GM23338 (cell line): ENCODE data around the gene DAPK1. TPM values are rescaled to one million over a fixed set of nuclear protein-coding genes. Genes with fewer than 3 reads are reported as not detected.
A peak's percentile ranks its signal among the peaks of the same experiment; 100 is the strongest.

Experiments
- ATAC-seq: fragments of 200-7000 bp; cut with Tn5 transposase; 3 replicates; pipeline ENCODE4 v1.9.1; 2020
- DNase-seq: peaks from one replicate; pipeline ENCODE4 v3.0.0-alpha.2; 2015; ENCODE audit warnings: low spot score
- H2AFZ ChIP-seq: fragments of 200-600 bp; sonication (generic); 2 replicates; pipeline ENCODE4 v1.8.0; 2016; ENCODE audit warnings: antibody characterized with exemption, mild to moderate bottlenecking, moderate library complexity
- H3F3A ChIP-seq: fragments of 200-600 bp; sonication (generic); replicated peaks from 2 replicates; pipeline ENCODE4 v1.8.0; 2017; ENCODE audit warnings: antibody characterized with exemption, mixed run types, low read depth
- H3K27ac ChIP-seq: fragments of 200-600 bp; sonication (generic); 2 replicates; pipeline ENCODE4 v1.6.1; 2016; ENCODE audit warnings: low read depth
- H3K27me3 ChIP-seq: fragments of 200-600 bp; sonication (generic); 2 replicates; pipeline ENCODE4 v1.8.0; 2016; ENCODE audit warnings: mild to moderate bottlenecking, mixed run types, moderate library complexity; ENCODE audit not compliant: insufficient read depth
- H3K36me3 ChIP-seq: fragments of 200-600 bp; sonication (generic); 2 replicates; pipeline ENCODE4 v1.8.0; 2016; ENCODE audit warnings: mild to moderate bottlenecking; ENCODE audit not compliant: insufficient read depth
- H3K4me1 ChIP-seq: fragments of 200-600 bp; sonication (generic); 2 replicates; pipeline ENCODE4 v1.8.0; 2016; ENCODE audit warnings: mild to moderate bottlenecking, moderate library complexity; ENCODE audit not compliant: insufficient read depth
- H3K4me2 ChIP-seq: fragments of 200-600 bp; sonication (generic); 2 replicates; pipeline ENCODE4 v1.7.1; 2017; ENCODE audit warnings: mixed run types
- H3K4me3 ChIP-seq: fragments of 200-600 bp; sonication (generic); 2 replicates; pipeline ENCODE4 v1.6.1; 2016; ENCODE audit warnings: mixed run types
- H3K79me2 ChIP-seq: fragments of 200-600 bp; sonication (generic); replicated peaks from 2 replicates; pipeline ENCODE4 v1.8.0; 2017; ENCODE audit warnings: mild to moderate bottlenecking; ENCODE audit not compliant: insufficient read depth
- H3K9me2 ChIP-seq: fragments of 200-600 bp; sonication (generic); 2 replicates; pipeline ENCODE4 v1.8.0; 2017; ENCODE audit not compliant: insufficient read depth
- H4K20me1 ChIP-seq: fragments of 200-600 bp; sonication (generic); replicated peaks from 2 replicates; pipeline ENCODE4 v1.8.0; 2017; ENCODE audit warnings: mild to moderate bottlenecking; ENCODE audit not compliant: insufficient read depth
- H3K27ac Mint-ChIP-seq: 2 replicates; pipeline ENCODE4 v1.8.0; 2020; ENCODE audit warnings: inconsistent platforms, mild to moderate bottlenecking, moderate library complexity, mixed read lengths
- H3K27me3 Mint-ChIP-seq: 3 replicates; pipeline ENCODE4 v1.8.0; 2022; ENCODE audit warnings: low read depth, mild to moderate bottlenecking, moderate library complexity, mixed read lengths, inconsistent platforms; ENCODE audit not compliant: insufficient read depth, poor library complexity
- H3K36me3 Mint-ChIP-seq: 3 replicates; pipeline ENCODE4 v1.8.0; 2021; ENCODE audit warnings: low read depth, mild to moderate bottlenecking, inconsistent platforms, moderate library complexity, mixed read lengths
- H3K4me1 Mint-ChIP-seq: 3 replicates; pipeline ENCODE4 v1.8.0; 2020; ENCODE audit warnings: mild to moderate bottlenecking, inconsistent platforms, mixed read lengths
- H3K4me3 Mint-ChIP-seq: 3 replicates; pipeline ENCODE4 v1.8.0; 2021; ENCODE audit warnings: moderate library complexity, mild to moderate bottlenecking, inconsistent platforms, mixed read lengths
- H3K9me3 Mint-ChIP-seq: 3 replicates; pipeline ENCODE4 v1.8.0; 2020; ENCODE audit warnings: moderate library complexity, mild to moderate bottlenecking, inconsistent platforms, mixed read lengths
- CREB1 ChIP-seq: fragments of 250-450 bp; sonication (Bioruptor Pico); IDR thresholded peaks from 2 replicates; pipeline ENCODE4 v1.5.0; 2020; ENCODE audit warnings: low read depth, mild to moderate bottlenecking, moderate library complexity
- JUNB ChIP-seq: IDR thresholded peaks from one replicate; pipeline ENCODE4 v1.6.1; 2016; ENCODE audit warnings: antibody characterized with exemption; ENCODE audit not compliant: unreplicated experiment
- STAT1 ChIP-seq: IDR thresholded peaks from one replicate; pipeline ENCODE4 v1.6.1; 2016; ENCODE audit warnings: antibody characterized with exemption; ENCODE audit not compliant: unreplicated experiment
- ZNF114 ChIP-seq: fragments of 250-450 bp; sonication (Bioruptor Pico); IDR thresholded peaks from 2 replicates; pipeline ENCODE4 v1.5.0; 2020; ENCODE audit warnings: mild to moderate bottlenecking, moderate library complexity
- ZNF331 ChIP-seq: fragments of 250-450 bp; sonication (Bioruptor Pico); IDR thresholded peaks from 2 replicates; pipeline ENCODE4 v1.5.0; 2020; ENCODE audit warnings: low read depth, mild to moderate bottlenecking, moderate library complexity
- polyA plus RNA-seq: library from polyadenylated mRNA; unstranded; fragments of >200 nt; fragmentation: Nextera tagmentation; extraction: Ambion mirVana; gene quantifications from 2 replicates; pipeline ENCODE4 v1.2.1, GENCODE V29; 2016
- total RNA-seq: library from RNA; depleted of rRNA; stranded (reverse); fragments of >200 nt; shearing (Covaris generic); gene quantifications from 2 replicates; pipeline ENCODE4 v1.2.3, GENCODE V29; 2014
- TF ChIP-seq, protein P1 (sequence below): IDR thresholded peaks from 2 replicates; pipeline ENCODE4 v1.6.1; 2016; ENCODE audit warnings: antibody characterized with exemption
- TF ChIP-seq, protein P2 (sequence below), 2 experiments: fragments of 200-600 bp in 1 of 2; sonication (generic) in 1 of 2; conservative IDR thresholded peaks; 2 replicates each; pipeline versions ENCODE4 v1.5.1 to v1.6.1; 2016 to 2017; ENCODE audit warnings: antibody characterized with exemption in 2 of 2, low read depth in 2 of 2, mild to moderate bottlenecking in 2 of 2, moderate library complexity in 1 of 2

Gene DAPK1
- total and polyA plus RNA-seq, 2 experiments from 2014 or later = 37.0 to 134 TPM

DNA sequence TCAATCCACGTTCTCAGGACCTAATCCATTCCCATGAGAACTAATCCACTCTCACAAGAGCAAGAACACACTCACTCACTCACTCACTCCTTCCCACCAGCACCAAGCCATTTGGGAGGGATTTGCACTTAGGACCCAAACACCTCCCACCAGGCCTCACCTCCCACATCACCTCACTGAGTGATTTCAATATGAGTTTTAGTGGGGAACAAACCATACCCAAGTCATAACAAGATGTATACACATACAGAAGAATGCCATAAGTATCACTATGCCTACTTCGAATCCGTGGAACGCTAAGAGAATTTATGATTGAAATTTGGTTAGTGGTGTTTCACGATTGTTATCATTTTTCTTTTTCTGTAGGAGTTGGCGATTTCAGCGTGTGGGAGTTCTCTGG, 199.0 kb downstream of the DAPK1 start:
- H3K79me2 ChIP-seq = peaks cover 21% of the 10 kb centered on the region
- DNase-seq (no peak), ATAC-seq (no peak)
- no peak overlapping the region for H3K4me2 ChIP-seq
- no peak overlapping the region for H3K4me3 ChIP-seq
- no peaks in the 10 kb centered on the region for H3K9me2 ChIP-seq
- Mint-ChIP-seq H3K4me3 (no peak overlapping the region), H3K27me3 (no peaks in the 10 kb centered on the region), H3K4me1 (no peaks in the 10 kb centered on the region; the same call in 2 of the 3 replicates), H3K27ac (no peak overlapping the region), H3K36me3 (peaks cover 77% of the 10 kb centered on the region), H3K9me3 (no peaks in the 10 kb centered on the region)
- no peaks in the 10 kb centered on the region for H3F3A ChIP-seq
- TF ChIP-seq JUNB = no peak
- no peak for TF ChIP-seq ZNF114 (CRISPR knock-in tag)
- TF ChIP-seq ZNF331 = no peak
- TF ChIP-seq, protein P1, sequence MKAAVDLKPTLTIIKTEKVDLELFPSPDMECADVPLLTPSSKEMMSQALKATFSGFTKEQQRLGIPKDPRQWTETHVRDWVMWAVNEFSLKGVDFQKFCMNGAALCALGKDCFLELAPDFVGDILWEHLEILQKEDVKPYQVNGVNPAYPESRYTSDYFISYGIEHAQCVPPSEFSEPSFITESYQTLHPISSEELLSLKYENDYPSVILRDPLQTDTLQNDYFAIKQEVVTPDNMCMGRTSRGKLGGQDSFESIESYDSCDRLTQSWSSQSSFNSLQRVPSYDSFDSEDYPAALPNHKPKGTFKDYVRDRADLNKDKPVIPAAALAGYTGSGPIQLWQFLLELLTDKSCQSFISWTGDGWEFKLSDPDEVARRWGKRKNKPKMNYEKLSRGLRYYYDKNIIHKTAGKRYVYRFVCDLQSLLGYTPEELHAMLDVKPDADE = no peak
- TF ChIP-seq CREB1 (CRISPR knock-in tag) = no peak
- TF ChIP-seq STAT1 = no peak
- H3K27me3 ChIP-seq = no peaks in the 10 kb centered on the region
- no peaks in the 10 kb centered on the region for H3K4me1 ChIP-seq
- peaks cover 6% of the 10 kb centered on the region; the same call in 1 of the 2 replicates for H4K20me1 ChIP-seq
- H2AFZ ChIP-seq = no peak overlapping the region
- H3K27ac ChIP-seq = no peak overlapping the region
- peaks cover 45% of the 10 kb centered on the region for H3K36me3 ChIP-seq

DNA sequence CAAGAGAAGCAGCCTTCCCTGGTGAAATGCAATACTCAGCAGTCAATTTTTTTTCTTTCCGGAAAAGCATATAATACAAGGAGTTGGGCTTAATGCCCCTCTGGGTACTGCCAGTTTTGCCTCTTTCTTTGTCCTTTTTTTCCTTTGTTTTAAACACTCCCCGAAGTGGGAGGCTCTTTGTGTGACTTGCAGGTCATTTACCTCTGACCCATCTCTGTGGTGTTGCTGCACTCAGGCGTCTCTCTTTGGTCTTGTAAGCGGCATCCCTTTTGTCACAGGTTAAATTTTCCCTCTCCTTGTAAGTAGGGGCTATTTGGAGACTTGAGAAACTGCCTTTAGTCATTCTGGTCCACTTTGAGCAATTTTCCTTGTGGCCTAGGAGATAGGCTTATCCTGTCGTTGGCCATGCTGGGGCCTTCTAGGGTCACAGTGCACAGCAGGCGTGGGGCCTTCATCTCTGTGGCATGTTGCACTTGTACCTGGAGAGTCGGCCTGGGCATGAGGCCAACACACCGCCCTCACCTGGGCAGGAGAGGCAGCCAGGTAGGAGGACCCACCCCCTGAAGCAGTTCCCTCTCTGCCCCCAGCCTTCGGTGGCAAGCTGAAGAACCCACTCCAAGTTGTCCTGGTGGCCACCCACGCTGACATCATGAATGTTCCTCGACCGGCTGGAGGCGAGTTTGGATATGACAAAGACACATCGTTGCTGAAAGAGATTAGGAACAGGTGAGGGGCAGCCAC, 200.6 kb downstream of the DAPK1 start:
- H3K36me3 ChIP-seq = peaks cover 45% of the 10 kb centered on the region
- ATAC-seq = no peak
- peaks cover 6% of the 10 kb centered on the region for H4K20me1 ChIP-seq
- Mint-ChIP-seq H3K27me3 (no peaks in the 10 kb centered on the region), H3K27ac (no peak overlapping the region), H3K4me3 (no peak overlapping the region), H3K4me1 (no peaks in the 10 kb centered on the region; the same call in 2 of the 3 replicates), H3K36me3 (peaks cover 80% of the 10 kb centered on the region), H3K9me3 (no peaks in the 10 kb centered on the region)
- no peak overlapping the region for H3K4me2 ChIP-seq
- H3K79me2 ChIP-seq = peaks cover 6% of the 10 kb centered on the region; the same call in 1 of the 2 replicates
- H2AFZ ChIP-seq = no peak overlapping the region
- no peak overlapping the region for H3K4me3 ChIP-seq
- no peaks in the 10 kb centered on the region for H3K27me3 ChIP-seq
- no peaks in the 10 kb centered on the region for H3K9me2 ChIP-seq
- TF ChIP-seq, protein P2, sequence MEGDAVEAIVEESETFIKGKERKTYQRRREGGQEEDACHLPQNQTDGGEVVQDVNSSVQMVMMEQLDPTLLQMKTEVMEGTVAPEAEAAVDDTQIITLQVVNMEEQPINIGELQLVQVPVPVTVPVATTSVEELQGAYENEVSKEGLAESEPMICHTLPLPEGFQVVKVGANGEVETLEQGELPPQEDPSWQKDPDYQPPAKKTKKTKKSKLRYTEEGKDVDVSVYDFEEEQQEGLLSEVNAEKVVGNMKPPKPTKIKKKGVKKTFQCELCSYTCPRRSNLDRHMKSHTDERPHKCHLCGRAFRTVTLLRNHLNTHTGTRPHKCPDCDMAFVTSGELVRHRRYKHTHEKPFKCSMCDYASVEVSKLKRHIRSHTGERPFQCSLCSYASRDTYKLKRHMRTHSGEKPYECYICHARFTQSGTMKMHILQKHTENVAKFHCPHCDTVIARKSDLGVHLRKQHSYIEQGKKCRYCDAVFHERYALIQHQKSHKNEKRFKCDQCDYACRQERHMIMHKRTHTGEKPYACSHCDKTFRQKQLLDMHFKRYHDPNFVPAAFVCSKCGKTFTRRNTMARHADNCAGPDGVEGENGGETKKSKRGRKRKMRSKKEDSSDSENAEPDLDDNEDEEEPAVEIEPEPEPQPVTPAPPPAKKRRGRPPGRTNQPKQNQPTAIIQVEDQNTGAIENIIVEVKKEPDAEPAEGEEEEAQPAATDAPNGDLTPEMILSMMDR (conservative IDR thresholded peaks at IDR 0.05; ENCODE audit: low read depth in 2 of 2) = peak in 1 of 2 experiments; percentile 38; a peak in 2 of 4 replicates
- TF ChIP-seq ZNF114 (CRISPR knock-in tag) = no peak
- no peaks in the 10 kb centered on the region for H3K4me1 ChIP-seq
- DNase-seq = no peak
- no peak overlapping the region; the same call in 1 of the 2 replicates for H3K27ac ChIP-seq
- no peaks in the 10 kb centered on the region for H3F3A ChIP-seq
